GM11168 (cell line): ENCODE measurements around the gene HSD17B1.
"Not testable (repeated sequence)": the region's sequence is repeated elsewhere in the genome, so short reads cannot be mapped to it uniquely, and the experiment has no call there.

ENCODE experiments used
- in situ Hi-C: fragments of 300-500 bp; cut with MboI; formaldehyde crosslinking; loops from one replicate; pipeline ENCODE4 v1.12.0; 2022; ENCODE audit warnings: low sequenced_read_pairs; ENCODE audit not compliant: unreplicated experiment

The HSD17B1 gene

GRCh38 chr17:42522263-42522790, 30.4 kb upstream of the HSD17B1 start:
- in situ Hi-C loops = loop anchor here (10.0 kb wide), 1 partner anchor 208 kb away; no protein-coding TSS in a partner anchor

GRCh38 chr17:42522798-42523278, 29.9 kb upstream of the HSD17B1 start:
- in situ Hi-C loops = loop anchor here (10.0 kb wide), 1 partner anchor 208 kb away; no protein-coding TSS in a partner anchor

GRCh38 chr17:42525221-42525620, 27.5 kb upstream of the HSD17B1 start:
- in situ Hi-C loops = loop anchor here (10.0 kb wide), 1 partner anchor 210 kb away; no protein-coding TSS in a partner anchor

GRCh38 chr17:42526031-42526444, 26.7 kb upstream of the HSD17B1 start:
- in situ Hi-C loops = loop anchor here (10.0 kb wide), 1 partner anchor 211 kb away; no protein-coding TSS in a partner anchor

- in situ Hi-C loops = loop anchor here (10.0 kb wide), 1 partner anchor 213 kb away; no protein-coding TSS in a partner anchor
These were observed 24.8 kb upstream of the HSD17B1 start for GRCh38 chr17:42527932-42528331.

- in situ Hi-C loops = loop anchor here (10.0 kb wide), 1 partner anchor 214 kb away; no protein-coding TSS in a partner anchor
These were observed 23.7 kb upstream of the HSD17B1 start for GRCh38 chr17:42529061-42529460.

- in situ Hi-C loops = no loop called here
These were observed 21.7 kb upstream of the HSD17B1 start for GRCh38 chr17:42530952-42531454.

- in situ Hi-C loops = no loop called here
These were observed 21.0 kb upstream of the HSD17B1 start for GRCh38 chr17:42531455-42532354.

- in situ Hi-C loops = no loop called here
These were observed 17.3 kb upstream of the HSD17B1 start for GRCh38 chr17:42535155-42536047.

GRCh38 chr17:42536048-42536371, 16.7 kb upstream of the HSD17B1 start, which contains the start of gene NAGLU:
NAGLU (plus strand) TSS chr17:42536241; CDS start chr17:42536273, 32 bp downstream.
- in situ Hi-C loops = no loop called here

GRCh38 chr17:42536372-42537155, 16.2 kb upstream of the HSD17B1 start:
- in situ Hi-C loops = no loop called here

- in situ Hi-C loops = no loop called here
These were observed 15.4 kb upstream of the HSD17B1 start for GRCh38 chr17:42537156-42537805.

- in situ Hi-C loops = no loop called here
These were observed 14.8 kb upstream of the HSD17B1 start for GRCh38 chr17:42537826-42538451.

- in situ Hi-C loops = no loop called here
These were observed 14.2 kb upstream of the HSD17B1 start for GRCh38 chr17:42538482-42538881.

GRCh38 chr17:42540558-42540957, 12.2 kb upstream of the HSD17B1 start:
- in situ Hi-C loops = not testable (repeated sequence)

- in situ Hi-C loops = no loop called here
These were observed 11.5 kb upstream of the HSD17B1 start for GRCh38 chr17:42541041-42541833.
